Measurements from ENCODE around the gene NCLN.
"Not testable (repeated sequence)": the region's sequence is repeated elsewhere in the genome, so short reads cannot be mapped to it uniquely, and the experiment has no call there.

The NCLN gene

GRCh38 chr19:3183721-3184641, 1.7 kb upstream of the NCLN start:
- DNase-seq, result no peak

GRCh38 chr19:3184847-3185460, 776 bp upstream of the NCLN start:
- DNase-seq, result peak in 5 of 14 donors; percentile 31 to 95 (median 75)

- peak in 1 of 14 donors; percentile 31 for DNase-seq
Observed at GRCh38 chr19:3186160-3186688, 494 bp downstream of the NCLN start.

- DNase-seq, result no peak
Observed at GRCh38 chr19:3186891-3187661, 1.3 kb downstream of the NCLN start.

GRCh38 chr19:3187662-3188511, 2.2 kb downstream of the NCLN start:
- no peak for DNase-seq

GRCh38 chr19:3188627-3189596, 3.2 kb downstream of the NCLN start:
- no peak for DNase-seq

- DNase-seq, result no peak
Observed at GRCh38 chr19:3189702-3190469, 4.2 kb downstream of the NCLN start.

GRCh38 chr19:3190470-3190770, 4.7 kb downstream of the NCLN start:
- no peak for DNase-seq

GRCh38 chr19:3190921-3191805, 5.4 kb downstream of the NCLN start:
- DNase-seq, result no peak

GRCh38 chr19:3191806-3192104, 6.0 kb downstream of the NCLN start:
- not testable (repeated sequence) for DNase-seq

- DNase-seq, result no peak
Observed at GRCh38 chr19:3192228-3192635, 6.5 kb downstream of the NCLN start.

GRCh38 chr19:3192684-3193083, 7.0 kb downstream of the NCLN start:
- no peak for DNase-seq

GRCh38 chr19:3193256-3194105, 7.8 kb downstream of the NCLN start:
- no peak for DNase-seq

- DNase-seq, result no peak
Observed at GRCh38 chr19:3194106-3195087, 8.7 kb downstream of the NCLN start.

- DNase-seq, result peak in 1 of 14 donors; percentile 70
Observed at GRCh38 chr19:3196064-3196932, 10.6 kb downstream of the NCLN start.

- no peak for DNase-seq
Observed at GRCh38 chr19:3196933-3197205, 11.1 kb downstream of the NCLN start.
